ENCODE results near the gene ROCK1. TPM values are rescaled to one million over a fixed set of nuclear protein-coding genes. Genes with fewer than 3 reads are reported as not detected.

Gene ROCK1
- total and polyA plus RNA-seq, 2 donors (not counting 3 experiments of a cell fraction or from before 2014, with no cell fraction given), result 5.3 to 53.0 TPM

- no peak for FAIRE-seq
- ChIA-PET CTCF (no interaction called here), POLR2A (no interaction called here)
- Histone ChIP-seq H3K9me1 (replicated peaks; ENCODE audit: control insufficient read depth, extremely low read depth, insufficient read depth, low read length) (no peaks in the 10 kb centered on the region), H4K20me1 (replicated peaks; ENCODE audit: control insufficient read depth, extremely low read depth, insufficient read depth, low read length) (no peaks in the 10 kb centered on the region), H3K79me2 (ENCODE audit: control insufficient read depth, insufficient read depth, low read length) (no peaks in the 10 kb centered on the region), H3K27ac (ENCODE audit: insufficient read depth, low read depth, low read length) (no peak overlapping the region), H3K27me3 (ENCODE audit: control insufficient read depth in 2 of 2, insufficient read depth in 2 of 2, low read length in 2 of 2) (no peaks in the 10 kb centered on the region), H3K4me2 (ENCODE audit: insufficient read depth, low read length) (no peak overlapping the region), H3K9me3 (replicated peaks; ENCODE audit: control insufficient read depth, insufficient read depth, low read length) (no peaks in the 10 kb centered on the region), H2AFZ (ENCODE audit: low read depth, low read length) (no peak overlapping the region), H3K4me1 (ENCODE audit: control insufficient read depth, extremely low read depth, insufficient read depth, low read length) (no peaks in the 10 kb centered on the region), H3K9ac (replicated peaks; ENCODE audit: extremely low read depth, insufficient read depth, low read length) (no peak overlapping the region), H3K4me3 (replicated peaks in 1 of 3; ENCODE audit: insufficient read depth in 1 of 3, low read depth in 1 of 3, low read length in 3 of 3) (no peak overlapping the region), H3K36me3 (ENCODE audit: control insufficient read depth in 2 of 2, extremely low read depth in 1 of 2, insufficient read depth in 2 of 2, low read length in 2 of 2) (peaks cover 4 to 8% of the 10 kb centered on the region in 2 experiments)
- TF ChIP-seq MYC (IDR thresholded peaks at IDR 0.05; ENCODE audit: low read depth, low read length) (no peak), GATA2 (IDR thresholded peaks at IDR 0.05; ENCODE audit: insufficient read depth, insufficient read length, low read depth, low read length) (no peak), FOS (IDR thresholded peaks at IDR 0.05; ENCODE audit: borderline replicate concordance, insufficient read depth, low read length) (no peak)
- intact Hi-C loops (cut with micrococcal nuclease) (no loop called here), dilution Hi-C loops (cut with MboI; ENCODE audit: extremely low pct_ligation_motif_present, low sequenced_read_pairs) (no loop called here)
- DNase-seq (ENCODE audit: low read depth, low spot score), result no peak
- no TSS peak for BruUV-seq (replicated peaks)
Measured at GRCh38 chr18:21012308-21012707, 99.3 kb downstream of the ROCK1 start.

- no peak overlapping the region for H3K4me2 ChIP-seq (ENCODE audit: insufficient read depth, low read length)
- peaks cover 5% of the 10 kb centered on the region for H3K79me2 ChIP-seq (ENCODE audit: control insufficient read depth, insufficient read depth, low read length)
- no peaks in the 10 kb centered on the region for H3K9me1 ChIP-seq (replicated peaks; ENCODE audit: control insufficient read depth, extremely low read depth, insufficient read depth, low read length)
- DNase-seq (ENCODE audit: low read depth, low spot score) (peak; percentile 42), FAIRE-seq (no peak)
- H3K4me1 ChIP-seq (ENCODE audit: control insufficient read depth, extremely low read depth, insufficient read depth, low read length), result no peaks in the 10 kb centered on the region
- H3K4me3 ChIP-seq (replicated peaks in 1 of 3; ENCODE audit: insufficient read depth in 1 of 3, low read depth in 1 of 3, low read length in 3 of 3), result no peak overlapping the region
- no peak for TF ChIP-seq MAX (IDR thresholded peaks at IDR 0.05; ENCODE audit: insufficient read depth, insufficient read length)
- no peak for TF ChIP-seq MYC (IDR thresholded peaks at IDR 0.05; ENCODE audit: low read depth, low read length)
- no peak for TF ChIP-seq JUN (IDR thresholded peaks at IDR 0.05; ENCODE audit: borderline replicate concordance, insufficient read depth, insufficient read length, low read depth)
- TF ChIP-seq CTCF (IDR thresholded peaks at IDR 0.05; ENCODE audit: extremely low read depth in 1 of 2, insufficient read depth in 1 of 2, low read depth in 1 of 2, low read length in 2 of 2), result no peak
- TF ChIP-seq EZH2 (IDR thresholded peaks at IDR 0.05; ENCODE audit: borderline replicate concordance, low read depth, low read length, severe bottlenecking), result no peak
- no peak for TF ChIP-seq FOS (IDR thresholded peaks at IDR 0.05; ENCODE audit: borderline replicate concordance, insufficient read depth, low read length)
- no peak for TF ChIP-seq POLR2A (IDR thresholded peaks at IDR 0.05; ENCODE audit: low read depth, low read length)
- no peak for TF ChIP-seq GATA2 (IDR thresholded peaks at IDR 0.05; ENCODE audit: insufficient read depth, insufficient read length, low read depth, low read length)
- no peak for TF ChIP-seq POLR2AphosphoS5 (IDR thresholded peaks at IDR 0.05; ENCODE audit: insufficient read depth, low read depth, low read length)
- no peaks in the 10 kb centered on the region for H4K20me1 ChIP-seq (replicated peaks; ENCODE audit: control insufficient read depth, extremely low read depth, insufficient read depth, low read length)
- ChIA-PET CTCF (no interaction called here), POLR2A (no interaction called here)
- no peak overlapping the region for H3K27ac ChIP-seq (ENCODE audit: insufficient read depth, low read depth, low read length)
- intact Hi-C loops (cut with micrococcal nuclease) (loop anchor here (10.0 kb wide), 1 partner anchor 100 kb away; no protein-coding TSS in a partner anchor), dilution Hi-C loops (cut with MboI; ENCODE audit: extremely low pct_ligation_motif_present, low sequenced_read_pairs) (no loop called here)
- no peaks in the 10 kb centered on the region for H3K9me3 ChIP-seq (replicated peaks; ENCODE audit: control insufficient read depth, insufficient read depth, low read length)
- H3K9ac ChIP-seq (replicated peaks; ENCODE audit: extremely low read depth, insufficient read depth, low read length), result no peak overlapping the region
- no peak overlapping the region for H2AFZ ChIP-seq (ENCODE audit: low read depth, low read length)
- peaks cover 3 to 4% of the 10 kb centered on the region in 2 experiments for H3K36me3 ChIP-seq (ENCODE audit: control insufficient read depth in 2 of 2, extremely low read depth in 1 of 2, insufficient read depth in 2 of 2, low read length in 2 of 2)
- H3K27me3 ChIP-seq (ENCODE audit: control insufficient read depth in 2 of 2, insufficient read depth in 2 of 2, low read length in 2 of 2), result no peaks in the 10 kb centered on the region
- no TSS peak for BruUV-seq (replicated peaks)
Measured at GRCh38 chr18:21004726-21005125, 106.9 kb downstream of the ROCK1 start.
